GM12892 (cell line): ENCODE data around the gene ADAMTSL1.

Experiments used
- DNase-seq: peaks from one replicate; pipeline ENCODE4 v3.0.0; 2011; ENCODE audit not compliant: insufficient read length
- FAIRE-seq: peaks from 2 replicates; lab custom pipeline; 2011; peaks lifted over from hg19 to GRCh38; lab: Jason Lieb, UNC
- POLR2A ChIP-seq: IDR thresholded peaks from 2 replicates; pipeline ENCODE4 v1.6.1; 2011; ENCODE audit warnings: low read depth, low read length, control low read depth
- POLR2AphosphoS5 ChIP-seq: IDR thresholded peaks from 2 replicates; pipeline ENCODE4 v1.6.1; 2011; ENCODE audit warnings: low read depth, low read length, control low read depth
- TAF1 ChIP-seq: IDR thresholded peaks from 2 replicates; pipeline ENCODE4 v1.6.1; 2011; ENCODE audit warnings: low read depth, mild to moderate bottlenecking, control low read depth, low read length, borderline replicate concordance

ADAMTSL1 gene

DNA sequence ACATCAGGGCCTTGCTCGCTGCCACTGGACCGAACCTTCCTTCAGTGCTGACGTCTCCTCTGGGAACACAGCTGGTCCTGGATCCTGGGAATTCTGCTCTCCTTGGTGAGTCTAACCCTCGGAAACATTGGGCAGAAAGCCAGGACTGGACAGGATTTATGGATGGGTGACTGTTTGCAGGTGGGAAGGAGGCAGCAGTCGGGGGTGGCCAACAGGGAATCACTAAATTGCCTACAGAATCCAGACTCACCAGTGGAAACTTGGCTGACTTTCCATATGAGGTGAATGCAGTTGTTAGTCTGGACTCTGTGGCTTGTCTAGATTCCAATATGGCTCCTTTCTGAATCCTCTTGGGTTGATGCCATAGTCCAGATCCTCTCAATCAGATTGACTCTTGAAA is 355.9 kb downstream of the ADAMTSL1 start:
- TF ChIP-seq TAF1, result no peak
- no peak for TF ChIP-seq POLR2AphosphoS5
- TF ChIP-seq POLR2A, result no peak
- DNase-seq (no peak), FAIRE-seq (no peak)

DNA sequence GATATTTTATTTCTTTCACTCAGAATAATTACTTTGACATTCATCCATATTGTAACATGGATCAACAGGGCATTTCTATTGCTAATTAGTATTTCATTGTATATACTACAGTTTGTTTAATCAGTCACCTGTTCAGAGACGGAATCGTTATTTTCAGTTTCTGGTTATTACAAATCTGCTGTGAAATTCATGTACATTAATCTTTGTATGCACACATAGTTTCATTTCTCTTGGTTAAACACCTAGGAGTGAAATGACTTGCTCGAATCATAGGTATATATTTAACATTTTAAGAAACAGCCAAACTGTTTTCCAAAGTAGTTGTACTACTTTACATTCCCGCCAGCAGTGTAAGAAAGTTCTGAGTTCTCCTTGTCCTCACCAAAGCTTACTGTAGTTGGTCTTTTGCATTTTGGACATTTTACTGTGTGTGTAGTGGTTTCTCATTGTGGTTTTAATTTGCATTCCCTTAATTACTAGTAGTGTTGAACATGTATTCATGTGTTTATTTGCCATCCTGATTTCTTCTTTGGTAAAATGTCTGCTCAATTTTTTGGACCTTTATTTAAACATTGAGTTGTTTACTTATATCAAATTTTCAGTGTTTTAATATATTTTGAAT is 360.9 kb downstream of the ADAMTSL1 start:
- no peak for FAIRE-seq
- no peak for DNase-seq
- no peak for TF ChIP-seq TAF1
- no peak for TF ChIP-seq POLR2A
- TF ChIP-seq POLR2AphosphoS5, result no peak

DNA sequence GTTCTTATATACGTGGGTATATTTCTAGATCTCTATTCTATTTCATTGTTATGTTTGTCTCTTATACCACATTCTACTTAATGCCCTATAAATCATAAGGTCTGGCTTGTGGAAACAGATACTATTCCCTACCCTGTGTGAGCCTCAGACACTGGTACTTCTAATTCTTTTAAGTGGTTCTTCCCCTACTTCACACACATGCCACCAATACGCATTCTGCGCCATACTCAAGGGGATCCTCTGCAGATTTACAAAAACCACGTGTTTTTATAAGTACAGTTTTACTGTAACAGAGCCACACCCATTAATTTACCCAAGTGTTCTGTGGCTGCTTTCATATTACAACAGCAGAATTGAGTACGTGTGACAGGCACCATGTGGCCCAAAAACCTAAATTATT is 363.4 kb downstream of the ADAMTSL1 start:
- FAIRE-seq (no peak), DNase-seq (no peak)
- TF ChIP-seq TAF1, result no peak
- TF ChIP-seq POLR2A, result no peak
- no peak for TF ChIP-seq POLR2AphosphoS5

DNA sequence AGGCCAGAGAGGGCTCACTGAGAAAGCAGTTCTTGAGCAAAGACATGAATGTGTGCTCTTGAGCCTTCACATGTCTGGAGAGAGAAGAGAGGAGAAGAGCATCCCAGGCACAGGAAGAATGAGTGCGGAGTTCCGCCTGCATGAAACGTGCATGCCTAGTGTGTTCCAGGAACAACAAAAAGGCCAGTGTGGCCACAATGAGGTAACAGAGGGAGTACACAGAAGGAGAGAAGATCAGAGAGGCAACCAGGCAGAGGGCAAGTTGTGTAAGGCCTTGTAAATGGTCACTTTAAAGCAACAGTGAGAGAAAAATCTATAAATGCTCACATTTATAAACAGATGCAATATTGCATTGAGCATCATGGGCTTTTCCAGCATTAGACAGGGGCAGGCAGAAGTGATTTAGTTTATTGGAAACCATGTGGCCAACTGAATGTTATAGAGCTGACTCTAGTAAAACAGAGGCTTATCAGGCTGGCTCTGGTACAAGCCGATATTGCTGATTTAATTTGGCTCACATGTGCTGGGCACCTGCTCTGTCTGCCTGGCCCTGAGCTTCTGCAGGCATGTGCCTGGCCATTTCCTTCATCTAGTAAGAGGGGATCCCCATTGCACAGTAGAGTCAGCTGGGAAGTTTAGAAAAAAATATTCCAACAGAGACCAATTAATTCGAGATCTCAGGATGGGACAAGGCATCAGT is 373.8 kb downstream of the ADAMTSL1 start:
- TF ChIP-seq POLR2A, result no peak
- TF ChIP-seq TAF1, result no peak
- no peak for TF ChIP-seq POLR2AphosphoS5
- no peak for DNase-seq
- FAIRE-seq, result no peak

DNA sequence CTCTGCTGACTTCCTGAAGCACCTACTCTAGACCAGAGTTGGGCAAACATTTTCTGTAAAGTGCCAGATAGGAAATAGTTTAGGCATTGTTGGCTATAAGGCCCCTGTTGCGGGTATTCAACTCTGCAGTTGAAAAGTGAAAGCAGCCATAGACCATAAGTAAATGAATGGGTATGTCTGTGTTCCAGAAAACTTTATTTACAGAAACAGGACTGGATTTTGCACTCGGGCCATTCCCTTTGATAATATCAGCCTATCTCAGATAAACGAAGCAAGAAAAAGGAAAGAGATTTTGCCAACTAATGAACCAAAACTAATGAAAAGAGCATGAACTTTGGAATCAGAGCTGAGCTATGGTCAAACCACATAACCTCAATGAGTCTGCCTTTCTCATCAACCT is 374.7 kb downstream of the ADAMTSL1 start:
- DNase-seq, result no peak
- no peak for TF ChIP-seq POLR2AphosphoS5
- no peak for TF ChIP-seq POLR2A
- no peak for TF ChIP-seq TAF1
- FAIRE-seq, result no peak

DNA sequence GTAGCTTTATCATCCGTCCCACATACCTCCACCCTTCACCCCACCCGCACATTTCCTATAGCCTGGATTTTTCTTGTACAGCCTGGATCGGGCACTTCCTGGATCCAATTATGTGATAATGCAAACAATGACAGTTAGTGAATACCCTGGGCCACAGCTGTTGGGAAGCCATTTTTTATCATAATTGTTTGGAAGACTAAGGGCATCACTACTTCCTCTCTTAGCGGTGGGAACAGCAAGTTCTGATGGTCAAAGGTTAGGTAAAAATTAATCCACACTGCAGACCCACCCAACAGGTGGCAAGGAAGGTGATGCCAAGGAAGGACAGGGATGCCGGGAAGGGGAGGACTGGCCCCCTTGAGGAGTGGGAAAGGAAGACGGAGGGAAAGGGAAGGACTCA is 375.3 kb downstream of the ADAMTSL1 start:
- TF ChIP-seq TAF1, result no peak
- TF ChIP-seq POLR2AphosphoS5, result no peak
- TF ChIP-seq POLR2A, result no peak
- no peak for DNase-seq
- FAIRE-seq, result no peak

DNA sequence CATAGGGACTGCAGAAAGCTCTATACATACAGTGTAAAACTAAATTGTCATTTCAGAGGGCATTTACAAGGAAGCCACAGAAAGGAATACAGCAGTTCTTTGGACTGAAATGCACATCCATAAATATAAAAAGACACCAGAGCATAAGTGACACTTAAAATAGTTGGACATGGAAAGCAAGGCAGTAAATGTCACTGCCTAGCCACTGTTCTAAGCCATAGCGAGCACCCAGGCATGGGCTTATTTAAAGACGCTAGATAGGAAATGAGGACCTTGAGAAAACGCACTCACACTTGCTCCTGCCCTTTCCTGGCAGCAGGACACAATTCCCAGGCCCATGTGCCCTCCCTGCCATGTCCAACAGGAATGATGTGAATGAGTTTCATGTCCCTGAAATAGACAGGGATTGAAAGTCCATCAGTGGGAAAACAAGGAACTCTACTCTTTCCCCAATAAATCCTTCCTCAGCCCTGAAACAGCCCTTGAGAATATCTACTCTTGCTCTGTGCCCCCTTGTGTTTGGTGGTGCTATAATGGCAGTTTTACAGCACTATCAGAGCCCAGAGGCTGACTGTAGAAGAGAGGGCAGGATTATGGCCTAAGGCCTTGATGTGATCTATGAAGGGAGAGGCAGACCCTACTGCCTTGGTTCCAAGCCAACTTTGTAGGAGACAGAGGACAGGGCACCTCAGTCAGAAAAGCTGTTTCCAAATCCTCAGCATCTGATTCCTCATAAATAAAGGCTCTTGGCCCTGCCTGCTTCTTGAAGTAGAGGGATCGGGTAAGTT is 376.1 kb downstream of the ADAMTSL1 start:
- TF ChIP-seq POLR2A, result no peak
- no peak for TF ChIP-seq POLR2AphosphoS5
- TF ChIP-seq TAF1, result no peak
- no peak for FAIRE-seq
- no peak for DNase-seq

DNA sequence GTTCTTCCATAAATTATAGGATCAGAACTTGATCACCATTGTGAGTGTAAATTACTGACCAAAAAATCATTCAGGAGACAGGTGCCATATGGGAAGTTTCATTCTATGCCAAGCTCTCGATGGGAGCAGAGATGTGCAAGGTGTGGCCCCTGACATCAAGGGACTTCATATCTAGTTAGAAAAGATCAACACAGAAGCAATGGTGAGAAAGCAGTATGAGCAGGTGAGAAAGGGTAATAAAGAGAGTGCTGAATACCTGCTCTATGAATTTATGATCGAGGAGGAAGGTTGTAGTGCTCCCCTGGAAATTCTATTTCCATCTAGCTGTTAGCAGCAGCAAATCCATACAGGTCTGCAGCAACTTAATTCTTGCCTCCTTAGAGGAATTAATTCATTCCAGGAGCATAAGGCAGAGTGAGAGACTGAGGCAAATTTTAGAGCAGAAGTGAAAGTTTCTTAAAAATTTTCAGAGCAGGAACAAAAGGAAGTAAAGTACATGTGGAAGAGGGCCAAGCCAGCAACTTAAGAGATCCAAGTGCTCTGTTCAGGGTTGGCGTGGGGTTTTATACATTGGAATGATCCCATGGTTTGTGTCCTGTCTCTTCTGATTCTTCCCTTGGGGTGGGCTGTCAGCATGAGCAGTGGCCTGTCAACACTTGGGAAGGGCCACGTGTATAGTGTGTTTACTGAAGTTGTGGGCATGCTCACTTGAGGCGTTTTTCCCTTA is 377.3 kb downstream of the ADAMTSL1 start:
- DNase-seq, result no peak
- FAIRE-seq, result no peak

DNA sequence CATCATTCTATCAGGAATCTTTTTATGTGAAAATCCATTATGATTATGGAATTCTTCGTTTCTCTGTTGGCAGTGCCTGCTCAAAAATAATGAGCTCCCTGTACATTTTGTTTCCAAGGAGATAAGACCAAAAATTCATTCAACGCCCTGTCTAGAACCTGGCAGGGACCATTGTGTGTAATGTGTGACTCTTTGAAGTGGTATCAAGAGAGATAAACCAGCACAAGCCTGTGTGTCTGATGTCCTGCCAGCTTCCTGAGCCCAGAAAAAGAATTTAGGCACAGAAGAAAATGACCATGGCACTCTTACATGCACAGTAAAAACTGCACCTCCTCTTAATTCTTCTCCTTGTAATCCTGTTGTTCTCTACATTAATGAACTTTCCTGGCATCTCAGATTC is 381.7 kb downstream of the ADAMTSL1 start:
- TF ChIP-seq TAF1 (no peak), POLR2A (no peak), POLR2AphosphoS5 (no peak)
- FAIRE-seq (no peak), DNase-seq (no peak)

More for the DNA sequence above, 377.3 kb downstream of the ADAMTSL1 start:
- no peak for TF ChIP-seq POLR2AphosphoS5
- TF ChIP-seq POLR2A, result no peak
- no peak for TF ChIP-seq TAF1

DNA sequence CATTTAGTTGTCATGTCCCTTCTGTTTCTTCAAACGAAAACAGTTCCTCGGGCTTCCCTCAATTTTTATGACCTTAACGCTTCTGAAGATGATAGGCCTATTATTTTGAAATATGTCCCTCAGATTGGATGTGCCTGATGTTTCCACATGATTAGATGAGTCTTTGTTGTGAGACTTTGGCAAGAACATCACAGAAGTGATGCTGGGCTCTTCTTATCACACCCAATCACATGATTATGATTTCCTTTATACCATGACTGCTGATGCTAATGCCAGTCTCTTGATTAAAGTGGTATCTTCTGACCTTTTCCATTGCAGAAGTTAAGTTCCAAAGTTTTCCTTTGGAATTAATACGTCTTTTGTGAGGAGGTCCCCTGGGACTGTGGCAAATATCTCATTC is 383.4 kb downstream of the ADAMTSL1 start:
- FAIRE-seq (no peak), DNase-seq (no peak)
- TF ChIP-seq POLR2AphosphoS5, result no peak
- TF ChIP-seq POLR2A, result no peak
- no peak for TF ChIP-seq TAF1

DNA sequence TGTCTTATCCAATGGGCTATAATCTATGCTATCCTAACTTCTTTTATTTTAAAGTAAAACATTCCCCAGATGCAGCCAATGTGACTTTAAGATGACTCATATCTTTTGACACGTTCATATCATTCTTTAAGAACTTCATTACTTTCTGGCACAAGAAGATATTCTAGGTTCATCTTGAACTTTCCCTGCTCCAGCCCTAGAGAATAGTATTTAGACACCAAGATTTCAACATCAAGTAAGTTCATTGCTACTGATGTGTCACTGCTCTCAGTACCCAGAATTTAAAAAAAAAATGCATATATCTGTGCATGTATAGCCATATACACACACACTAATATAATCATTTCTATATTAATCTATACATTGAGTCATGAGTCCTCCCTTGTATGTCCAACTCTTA is 383.8 kb downstream of the ADAMTSL1 start:
- DNase-seq (no peak), FAIRE-seq (no peak)
- TF ChIP-seq POLR2A (no peak), POLR2AphosphoS5 (no peak), TAF1 (no peak)
